ENCODE results near the gene GADL1.

The GADL1 gene

GRCh38 chr3:30766522-30766921 is 127.9 kb downstream of the GADL1 start:
- DNase-seq (ENCODE audit: low spot score) = no peak
- in situ Hi-C loops (cut with MboI; ENCODE audit: low pct_unique_long_range_greater_than_20kb, low sequenced_read_pairs, unreplicated experiment) = loop anchor here (10.0 kb wide), 1 partner anchor 358 kb away; no protein-coding TSS in a partner anchor
- no peak for TF ChIP-seq CTCF (IDR thresholded peaks at IDR 0.05; ENCODE audit: extremely low read depth, insufficient read depth, missing control alignments)

GRCh38 chr3:30764891-30765290 is 129.6 kb downstream of the GADL1 start:
- in situ Hi-C loops (cut with MboI; ENCODE audit: low pct_unique_long_range_greater_than_20kb, low sequenced_read_pairs, unreplicated experiment) = loop anchor here (10.0 kb wide), 1 partner anchor 360 kb away; no protein-coding TSS in a partner anchor
- TF ChIP-seq CTCF (IDR thresholded peaks at IDR 0.05; ENCODE audit: extremely low read depth, insufficient read depth, missing control alignments) = no peak
- DNase-seq (ENCODE audit: low spot score) = no peak

GRCh38 chr3:30764281-30764680 is 130.2 kb downstream of the GADL1 start:
- in situ Hi-C loops (cut with MboI; ENCODE audit: low pct_unique_long_range_greater_than_20kb, low sequenced_read_pairs, unreplicated experiment) = loop anchor here (10.0 kb wide), 1 partner anchor 361 kb away; no protein-coding TSS in a partner anchor
- DNase-seq (ENCODE audit: low spot score) = no peak
- TF ChIP-seq CTCF (IDR thresholded peaks at IDR 0.05; ENCODE audit: extremely low read depth, insufficient read depth, missing control alignments) = no peak

- no peak for DNase-seq (ENCODE audit: low spot score)
- no peak for TF ChIP-seq CTCF (IDR thresholded peaks at IDR 0.05; ENCODE audit: extremely low read depth, insufficient read depth, missing control alignments)
- in situ Hi-C loops (cut with MboI; ENCODE audit: low pct_unique_long_range_greater_than_20kb, low sequenced_read_pairs, unreplicated experiment) = loop anchor here (10.0 kb wide), 1 partner anchor 363 kb away; no protein-coding TSS in a partner anchor
Observed at GRCh38 chr3:30761374-30761773, 133.1 kb downstream of the GADL1 start.

- in situ Hi-C loops (cut with MboI; ENCODE audit: low pct_unique_long_range_greater_than_20kb, low sequenced_read_pairs, unreplicated experiment) = loop anchor here (10.0 kb wide), 1 partner anchor 364 kb away; no protein-coding TSS in a partner anchor
- TF ChIP-seq CTCF (IDR thresholded peaks at IDR 0.05; ENCODE audit: extremely low read depth, insufficient read depth, missing control alignments) = no peak
- DNase-seq (ENCODE audit: low spot score) = no peak
Observed at GRCh38 chr3:30760737-30761136, 133.7 kb downstream of the GADL1 start.

GRCh38 chr3:30760040-30760695 is 134.3 kb downstream of the GADL1 start:
- in situ Hi-C loops (cut with MboI; ENCODE audit: low pct_unique_long_range_greater_than_20kb, low sequenced_read_pairs, unreplicated experiment) = loop anchor here (10.0 kb wide), 1 partner anchor 365 kb away; no protein-coding TSS in a partner anchor
- TF ChIP-seq CTCF (IDR thresholded peaks at IDR 0.05; ENCODE audit: extremely low read depth, insufficient read depth, missing control alignments) = no peak
- DNase-seq (ENCODE audit: low spot score) = no peak
